HG03175 (cell line): Measurements from ENCODE around the gene FOXF2.

ENCODE experiments used
- ATAC-seq: cut with Tn5 transposase; IDR thresholded peaks from one replicate; pipeline ENCODE4 v1.9.1; 2021; ENCODE audit warnings: mild to moderate bottlenecking, moderate library complexity; ENCODE audit not compliant: unreplicated experiment

Gene FOXF2

DNA sequence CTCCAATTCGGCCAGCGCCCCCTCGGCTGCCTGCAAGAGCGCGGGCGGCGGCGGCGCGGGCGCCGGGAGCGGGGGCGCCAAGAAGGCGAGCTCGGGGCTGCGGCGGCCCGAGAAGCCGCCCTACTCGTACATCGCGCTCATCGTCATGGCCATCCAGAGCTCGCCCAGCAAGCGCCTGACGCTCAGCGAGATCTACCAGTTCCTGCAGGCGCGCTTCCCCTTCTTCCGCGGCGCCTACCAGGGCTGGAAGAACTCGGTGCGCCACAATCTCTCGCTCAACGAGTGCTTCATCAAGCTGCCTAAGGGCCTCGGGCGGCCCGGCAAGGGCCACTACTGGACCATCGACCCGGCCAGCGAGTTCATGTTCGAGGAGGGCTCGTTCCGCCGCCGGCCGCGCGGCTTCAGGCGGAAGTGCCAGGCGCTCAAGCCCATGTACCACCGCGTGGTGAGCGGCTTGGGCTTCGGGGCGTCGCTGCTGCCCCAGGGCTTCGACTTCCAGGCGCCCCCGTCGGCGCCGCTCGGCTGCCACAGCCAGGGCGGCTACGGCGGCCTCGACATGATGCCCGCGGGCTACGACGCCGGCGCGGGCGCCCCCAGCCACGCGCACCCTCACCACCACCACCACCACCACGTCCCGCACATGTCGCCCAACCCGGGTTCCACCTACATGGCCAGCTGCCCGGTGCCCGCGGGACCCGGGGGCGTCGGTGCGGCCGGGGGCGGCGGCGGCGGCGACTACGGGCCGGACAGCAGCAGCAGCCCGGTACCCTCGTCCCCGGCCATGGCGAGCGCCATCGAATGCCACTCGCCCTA lies 963 bp downstream of the FOXF2 start:
- ATAC-seq = no peak

DNA sequence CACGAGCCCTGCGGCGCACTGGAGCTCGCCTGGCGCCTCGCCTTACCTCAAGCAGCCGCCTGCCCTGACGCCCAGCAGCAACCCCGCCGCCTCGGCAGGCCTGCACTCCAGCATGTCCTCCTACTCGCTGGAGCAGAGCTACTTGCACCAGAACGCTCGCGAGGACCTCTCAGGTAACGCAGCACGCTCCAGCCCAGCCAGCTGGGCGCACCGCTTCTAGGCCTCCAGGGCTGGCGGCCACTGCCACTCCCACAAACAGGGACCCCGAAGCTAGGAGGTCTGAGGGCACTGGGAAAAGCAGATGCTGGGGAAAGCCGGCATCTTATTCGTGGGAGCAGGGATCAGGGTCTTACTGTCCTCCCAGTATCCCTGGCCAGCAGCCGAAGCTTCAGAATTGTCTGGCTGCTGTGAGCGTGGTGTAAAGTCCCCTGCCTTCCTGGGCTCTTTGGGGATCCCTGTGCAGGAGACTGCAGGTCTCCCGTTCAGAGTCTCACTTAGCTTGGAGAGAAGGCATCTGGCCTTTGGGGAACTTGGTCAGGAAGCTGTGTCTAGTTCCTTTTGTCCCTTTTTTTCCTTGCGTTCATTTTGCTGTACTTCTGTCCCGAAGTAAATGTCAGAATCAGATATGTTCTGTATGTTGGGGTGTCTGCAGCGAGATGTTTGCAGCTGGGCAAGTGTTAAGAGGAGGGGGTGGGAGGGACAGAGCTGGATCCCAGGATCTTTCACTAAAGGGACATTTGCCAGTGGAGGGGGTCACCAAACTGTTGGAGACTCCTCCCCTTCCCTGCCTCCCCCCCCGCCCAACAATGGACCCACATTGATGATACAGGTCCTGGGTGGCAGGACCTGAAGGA lies 1.8 kb downstream of the FOXF2 start:
- no peak for ATAC-seq

DNA sequence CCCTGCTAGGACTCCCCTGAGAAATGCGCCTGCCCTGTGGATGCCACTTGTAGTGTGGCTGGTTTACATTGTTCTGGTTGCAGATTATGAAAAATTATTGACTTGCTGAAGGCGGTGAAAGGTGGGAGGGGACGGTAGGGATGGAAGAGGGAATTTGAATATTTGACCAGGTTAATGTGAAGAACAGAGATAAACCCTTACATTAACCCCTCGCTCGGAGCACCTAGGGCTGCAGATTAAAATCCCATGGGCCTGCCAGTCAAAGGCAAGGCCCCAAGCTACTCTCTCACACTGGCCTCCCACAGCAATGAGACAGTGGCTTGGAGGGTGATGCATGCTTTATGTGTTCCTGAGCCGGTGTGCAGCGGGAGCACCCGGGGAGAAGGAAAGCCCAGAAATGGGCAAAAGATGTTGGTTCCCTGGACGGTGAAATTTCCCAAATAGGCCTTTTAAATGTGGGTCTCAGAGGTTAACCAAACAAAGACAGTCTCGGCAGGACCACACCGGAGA lies 2.5 kb downstream of the FOXF2 start:
- ATAC-seq = no peak

DNA sequence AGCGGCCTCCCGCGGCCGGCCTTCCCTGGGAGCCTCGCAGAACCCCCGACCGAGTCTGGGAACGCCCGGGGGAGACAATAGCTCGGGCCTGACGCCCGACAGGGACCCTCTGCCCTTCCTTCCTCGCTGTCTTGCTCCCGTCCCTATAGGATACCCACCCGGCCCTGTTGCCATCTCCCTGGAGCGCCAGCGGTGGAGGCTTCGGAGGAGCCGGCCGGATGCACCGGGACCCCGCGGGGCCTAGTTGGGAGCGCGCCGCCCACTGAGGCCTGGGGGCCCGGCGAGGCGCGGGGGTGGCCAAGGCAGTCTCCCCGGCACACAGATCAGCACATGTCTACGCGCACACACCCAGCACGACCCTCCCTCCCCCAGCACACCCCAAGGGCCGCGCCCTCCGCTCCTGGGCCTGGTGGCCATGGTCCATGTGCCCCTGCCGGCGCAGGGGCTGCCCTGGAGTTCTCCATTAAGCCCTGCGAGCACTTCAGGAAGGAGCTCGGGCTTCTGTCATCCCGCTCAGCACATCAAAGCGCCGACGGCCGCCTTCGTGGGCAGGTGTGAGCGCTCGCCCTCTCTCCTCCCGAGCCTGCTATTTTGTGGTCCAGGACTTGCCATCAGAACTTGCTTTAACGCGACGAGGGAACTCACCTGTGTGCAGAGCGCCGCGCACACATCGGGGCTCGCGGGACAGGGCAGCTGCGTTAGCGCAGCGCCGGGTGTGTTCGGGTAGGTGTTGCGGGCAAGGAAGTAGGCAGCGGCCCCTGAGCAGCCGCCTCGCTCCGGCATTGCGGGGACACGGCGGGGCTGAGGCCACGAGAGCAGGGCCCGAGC lies 3.7 kb downstream of the FOXF2 start:
- ATAC-seq = no peak

DNA sequence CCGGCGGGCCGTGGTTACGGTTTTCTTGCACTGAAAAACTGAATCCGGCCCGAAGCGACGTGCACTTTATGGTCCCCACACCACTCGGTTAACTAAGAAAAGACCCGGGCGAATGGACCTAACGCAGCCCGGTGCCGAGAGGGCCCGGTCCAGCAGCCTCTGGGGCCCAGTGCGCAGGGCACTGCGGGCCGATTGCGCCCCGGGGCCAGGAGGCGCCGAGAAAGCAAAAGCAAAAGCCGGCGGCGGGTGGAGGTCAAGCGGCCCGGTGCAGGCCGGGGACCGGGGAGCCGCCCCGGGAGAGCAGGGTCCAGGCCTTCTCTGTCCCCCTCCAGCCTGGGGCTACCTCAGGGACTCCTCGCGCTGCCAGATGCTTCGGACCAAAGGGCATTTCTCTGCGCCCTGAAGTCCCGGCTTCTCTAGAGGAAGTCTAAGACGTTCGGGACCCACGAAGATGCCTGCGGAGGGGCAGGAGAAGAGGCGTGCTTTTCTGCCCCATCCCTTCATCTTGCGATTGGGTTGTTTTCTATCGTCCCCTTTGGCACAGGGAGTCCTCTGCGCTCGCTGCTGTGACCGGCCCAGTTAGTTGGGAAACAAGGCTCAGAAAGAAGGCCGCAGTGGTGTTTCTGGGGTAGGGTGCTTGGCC lies 4.4 kb downstream of the FOXF2 start:
- ATAC-seq = no peak

DNA sequence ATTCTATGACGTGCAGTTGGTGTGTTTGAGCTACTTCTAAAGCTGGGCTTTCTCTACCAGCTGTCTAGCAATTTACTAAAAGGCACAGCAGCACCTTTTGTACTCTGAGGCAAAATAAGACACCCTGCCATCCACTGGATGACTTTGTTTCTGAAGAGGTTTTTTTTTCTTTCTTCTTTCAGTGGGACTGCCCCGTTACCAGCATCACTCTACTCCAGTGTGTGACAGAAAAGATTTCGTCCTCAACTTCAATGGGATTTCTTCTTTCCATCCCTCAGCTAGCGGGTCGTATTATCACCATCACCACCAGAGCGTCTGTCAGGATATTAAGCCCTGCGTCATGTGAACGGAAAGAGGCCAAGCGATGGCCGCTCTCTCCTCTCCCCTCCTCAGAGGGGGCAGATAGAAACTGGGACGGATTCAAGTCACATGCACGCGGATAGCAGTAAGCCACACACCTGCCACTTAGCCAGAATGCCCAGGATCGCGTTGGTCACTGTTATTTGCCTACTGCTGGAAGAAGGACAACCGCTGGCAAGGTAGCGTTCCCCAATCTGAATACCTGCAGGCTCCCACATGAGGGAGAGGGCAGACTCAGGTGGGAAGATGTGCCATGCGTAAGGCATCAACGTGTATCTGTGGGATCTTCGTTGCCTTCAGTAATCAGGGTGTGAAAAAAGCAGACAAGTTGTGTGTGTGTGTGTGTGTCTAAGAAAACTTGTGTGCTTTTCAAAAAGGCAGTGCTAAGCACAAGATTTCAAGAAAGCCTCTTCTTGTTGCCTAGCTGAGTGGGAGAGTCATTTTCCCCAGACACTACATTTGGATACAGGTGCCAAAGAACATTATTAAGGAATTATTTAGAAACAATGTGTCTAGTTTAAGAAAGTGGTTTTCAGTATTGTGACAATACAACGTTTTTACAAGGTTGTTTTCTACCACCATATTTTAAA lies 5.4 kb downstream of the FOXF2 start:
- no peak for ATAC-seq

DNA sequence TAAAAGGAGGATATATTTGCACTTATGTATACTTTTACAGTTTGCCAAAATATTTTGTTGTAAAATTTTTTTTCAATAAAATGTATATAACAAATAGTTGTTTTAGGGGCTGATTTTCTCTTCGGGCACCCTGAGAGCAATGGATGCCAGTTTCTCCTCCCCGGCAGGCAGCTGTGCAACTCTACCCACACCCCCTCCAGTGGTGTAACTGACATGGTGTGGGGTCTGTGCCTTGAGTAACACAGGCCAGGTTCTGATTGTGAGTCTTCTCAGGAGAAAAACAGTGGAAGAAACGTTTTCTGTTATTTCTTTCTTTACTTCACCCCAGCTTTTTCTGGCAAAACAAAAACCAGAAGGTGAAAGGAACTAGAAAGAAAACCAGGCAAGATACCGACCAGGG lies 6.1 kb downstream of the FOXF2 start:
- ATAC-seq = no peak

DNA sequence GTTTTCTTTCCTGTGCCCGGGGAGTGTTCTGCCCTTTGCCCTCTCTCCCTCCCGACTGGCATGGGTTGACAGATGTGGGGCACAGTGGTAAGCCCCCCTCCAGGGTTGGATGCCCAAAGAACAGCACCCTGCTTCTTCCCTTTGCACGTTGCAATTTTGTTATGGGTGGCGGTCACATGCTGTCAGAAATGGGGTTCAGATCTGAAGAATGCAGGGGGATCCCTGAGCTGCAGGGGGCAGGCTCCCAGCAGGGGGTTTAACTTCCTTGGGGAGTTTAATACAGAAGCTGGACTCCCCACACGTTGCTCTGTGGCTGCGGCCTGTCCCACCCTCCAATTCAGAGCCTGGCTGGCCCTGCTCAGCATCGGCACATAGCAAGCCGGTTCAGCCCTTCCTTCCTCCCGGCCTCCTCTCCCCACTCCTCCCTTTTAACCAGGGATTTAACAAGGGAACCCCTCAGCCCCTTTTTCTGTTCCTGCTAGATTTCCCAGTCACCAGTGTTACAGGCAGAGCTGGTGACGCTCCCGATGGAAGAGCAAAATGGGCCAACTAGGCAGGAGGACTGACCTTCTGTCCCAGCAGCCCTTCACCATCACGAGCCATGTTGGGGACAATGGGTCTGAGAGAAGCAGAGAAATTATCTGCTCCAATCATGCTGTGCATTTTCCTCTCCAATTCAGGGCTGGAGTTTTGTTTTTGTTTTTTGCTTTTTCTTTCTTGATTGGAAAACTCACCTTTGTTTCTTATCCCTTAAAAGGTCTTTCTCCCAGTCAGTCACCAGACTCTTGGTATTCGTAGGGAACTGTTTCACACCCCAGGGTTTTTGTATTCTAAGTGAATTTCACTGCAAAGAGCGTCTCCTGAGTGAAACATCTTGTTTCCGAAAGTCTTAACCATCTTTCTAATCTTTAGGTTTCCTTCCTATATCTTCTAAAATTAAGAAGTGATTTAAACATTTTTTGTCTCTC lies 6.8 kb downstream of the FOXF2 start:
- ATAC-seq = no peak

DNA sequence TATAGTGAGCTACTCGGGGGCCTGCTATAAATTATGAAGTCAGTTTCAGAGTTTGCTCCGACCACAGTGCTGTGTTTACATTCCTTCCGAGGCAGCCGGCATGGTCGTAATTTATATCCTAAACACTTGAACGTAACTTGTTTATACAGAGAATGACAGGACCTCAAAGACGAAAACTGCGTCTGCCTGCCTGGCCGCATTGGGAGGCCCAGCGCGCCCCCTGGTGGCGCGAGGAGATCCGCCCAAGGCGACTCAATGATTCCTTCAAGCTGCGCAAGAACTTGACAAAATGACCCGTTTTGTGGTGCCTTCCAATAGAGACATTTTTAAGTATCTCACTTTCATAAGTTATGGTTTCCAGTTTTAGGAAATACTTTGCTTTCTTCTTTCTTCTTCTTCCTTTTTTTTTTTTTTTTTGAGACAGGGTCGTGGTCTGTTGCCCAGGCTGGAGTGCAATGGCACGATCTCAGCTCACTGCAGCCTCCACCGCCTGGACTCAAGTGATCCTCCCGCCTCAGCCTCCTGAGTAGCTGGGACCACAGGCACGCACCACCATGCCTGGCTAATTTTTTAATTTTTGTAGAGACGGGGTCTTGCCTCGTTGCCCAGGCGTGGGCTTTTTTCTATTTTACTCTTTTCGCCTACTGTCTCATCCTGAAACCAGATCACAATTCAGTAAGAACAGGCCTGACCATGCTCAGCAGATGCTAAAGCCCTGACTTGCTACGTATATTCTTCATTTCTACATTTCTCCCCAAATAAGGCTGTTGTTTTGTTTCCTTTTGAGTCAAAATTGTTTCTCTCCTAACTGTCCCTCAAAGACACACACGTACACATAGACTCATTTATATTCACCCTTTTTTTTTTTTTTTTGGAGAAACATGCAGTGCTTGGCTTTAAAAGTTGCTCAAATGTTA lies 7.8 kb downstream of the FOXF2 start:
- no peak for ATAC-seq

DNA sequence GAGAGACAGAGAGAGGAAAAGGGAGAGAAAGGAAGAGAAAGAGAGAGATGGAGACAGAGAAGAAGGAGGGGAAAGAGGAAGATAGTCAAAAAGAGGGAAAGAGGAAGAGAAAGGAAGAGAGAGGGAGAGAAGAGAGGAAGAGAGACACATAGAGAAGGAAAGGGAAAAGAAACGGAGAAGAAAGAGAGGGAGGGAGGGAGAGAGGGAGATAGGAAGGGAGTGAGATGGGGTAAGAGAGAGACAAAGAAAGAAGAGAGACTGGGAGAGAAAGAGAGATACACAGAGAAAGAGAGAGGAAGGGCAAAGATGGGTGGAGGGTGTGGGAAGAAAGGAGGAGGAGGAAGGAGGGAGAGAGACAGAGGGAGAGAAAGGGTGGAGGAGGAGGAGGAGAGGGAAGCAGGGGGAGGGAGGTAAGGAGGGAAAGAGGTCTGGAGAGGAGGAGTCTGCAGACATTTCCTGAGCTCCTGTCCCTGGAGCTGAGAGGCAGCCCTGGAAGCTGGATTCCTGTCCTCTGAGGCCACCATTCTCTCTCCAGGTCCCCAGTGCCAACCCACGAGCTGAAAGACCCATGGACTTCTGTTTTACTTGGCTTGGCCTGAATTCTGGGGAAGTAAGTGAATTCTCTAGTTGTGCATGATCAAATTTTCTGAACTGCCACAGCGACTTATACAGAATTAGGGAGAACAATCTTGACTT lies 9.9 kb downstream of the FOXF2 start:
- no peak for ATAC-seq

DNA sequence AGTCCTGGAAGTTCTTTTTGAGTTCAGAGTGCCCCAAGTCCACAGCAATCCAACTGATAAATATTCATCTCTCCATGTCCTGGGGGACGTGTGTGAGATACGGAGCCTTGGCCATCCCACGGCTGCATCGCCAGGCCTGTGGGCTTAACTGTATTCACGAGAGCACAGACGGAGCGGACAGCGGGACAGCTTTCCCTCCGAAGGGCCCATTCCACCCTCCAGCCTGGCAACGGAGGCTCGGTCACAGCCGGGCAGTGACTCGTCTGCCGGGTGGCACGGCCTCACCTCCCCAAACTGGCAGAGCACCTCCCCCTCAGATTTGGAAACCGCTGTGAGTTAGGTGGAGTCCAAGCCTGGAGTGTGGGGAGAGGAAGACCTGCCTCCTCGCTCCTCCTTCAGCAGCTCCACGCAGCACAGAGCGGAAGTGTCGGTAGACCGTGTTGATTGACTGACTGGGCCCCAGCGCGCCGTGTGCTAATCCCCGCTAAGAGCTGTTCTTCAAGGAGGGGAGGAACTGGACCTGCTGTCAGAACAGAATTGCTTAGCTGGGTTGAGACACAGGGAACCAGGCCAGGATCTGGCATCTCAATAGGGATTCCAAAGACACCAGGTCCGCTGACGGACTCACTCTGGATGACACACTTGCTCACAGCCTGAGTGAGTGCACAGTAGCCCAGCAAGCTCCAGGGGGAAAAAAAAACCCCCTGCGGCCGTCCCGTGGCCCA lies 10.9 kb downstream of the FOXF2 start:
- ATAC-seq = no peak

DNA sequence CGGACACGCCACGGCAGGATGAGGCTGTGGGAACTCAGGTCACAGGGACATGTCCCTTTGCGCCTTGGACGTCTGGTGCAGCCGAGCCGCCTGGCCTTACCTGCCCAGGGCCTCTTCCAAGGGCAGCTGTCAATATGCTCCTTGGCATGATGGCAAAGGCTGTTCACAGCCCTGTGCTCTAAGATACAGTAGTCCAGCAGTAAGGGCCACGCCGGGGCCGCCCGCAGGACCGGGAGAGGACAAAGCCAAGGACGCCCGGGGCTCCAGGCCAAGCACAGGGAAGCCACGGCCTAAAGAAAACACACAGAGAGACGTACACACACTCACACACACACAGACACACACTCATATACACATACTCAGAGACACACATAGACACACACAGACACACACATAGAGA lies 13.0 kb downstream of the FOXF2 start:
- no peak for ATAC-seq

DNA sequence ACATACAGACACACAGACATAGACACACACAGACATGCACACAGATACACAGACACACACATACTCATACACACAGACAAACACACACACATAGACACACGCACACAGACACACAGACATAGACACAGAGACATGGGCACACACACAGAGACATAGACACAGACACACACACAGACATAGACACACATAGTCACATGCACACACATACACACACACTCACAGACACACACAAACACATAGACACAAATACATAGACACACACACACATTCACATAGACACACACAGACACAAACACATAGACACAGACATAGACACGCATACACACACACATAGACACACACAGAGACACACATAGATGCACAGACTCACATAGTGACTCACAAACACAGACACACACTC lies 13.5 kb downstream of the FOXF2 start:
- ATAC-seq = no peak

DNA sequence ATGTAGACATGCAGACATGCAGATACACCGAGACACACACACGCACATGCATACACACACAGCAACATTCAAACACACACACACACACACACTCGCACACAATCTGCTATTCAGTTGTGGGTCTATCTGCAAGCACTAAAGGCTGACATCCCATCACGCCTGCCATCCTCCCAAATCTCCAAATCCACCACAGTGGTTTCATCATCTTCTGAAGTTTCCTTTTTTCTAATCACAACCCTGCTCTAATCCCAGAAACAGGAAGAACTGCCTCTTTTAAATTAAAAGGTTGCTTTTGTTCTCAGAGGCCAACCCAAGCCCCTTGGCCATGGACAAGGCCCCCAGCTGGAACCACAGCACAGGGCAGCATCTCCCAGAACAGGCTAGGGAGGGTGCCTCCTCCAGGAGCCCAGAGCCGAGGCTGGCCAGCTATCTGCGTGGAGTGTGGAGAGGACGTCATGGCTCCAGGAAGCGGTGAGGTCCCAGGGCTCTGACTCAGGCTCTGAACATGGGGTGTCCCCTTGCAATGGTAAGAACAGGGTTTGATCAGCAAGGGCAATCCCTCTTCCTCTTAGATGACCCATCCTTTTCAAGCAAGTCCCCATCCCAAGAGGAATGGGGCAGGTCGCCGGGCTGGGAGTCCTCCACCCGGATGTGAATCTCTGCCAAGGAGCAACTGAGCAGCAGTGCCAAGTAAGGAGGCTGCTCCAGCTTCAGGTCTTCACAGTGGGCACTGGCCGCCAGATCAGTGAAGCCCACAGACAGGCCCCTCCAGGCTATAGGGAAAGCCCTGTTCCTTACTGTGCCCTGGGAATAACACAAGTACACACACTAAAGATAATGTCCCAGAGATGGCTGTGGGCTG lies 14.7 kb downstream of the FOXF2 start:
- ATAC-seq = no peak

DNA sequence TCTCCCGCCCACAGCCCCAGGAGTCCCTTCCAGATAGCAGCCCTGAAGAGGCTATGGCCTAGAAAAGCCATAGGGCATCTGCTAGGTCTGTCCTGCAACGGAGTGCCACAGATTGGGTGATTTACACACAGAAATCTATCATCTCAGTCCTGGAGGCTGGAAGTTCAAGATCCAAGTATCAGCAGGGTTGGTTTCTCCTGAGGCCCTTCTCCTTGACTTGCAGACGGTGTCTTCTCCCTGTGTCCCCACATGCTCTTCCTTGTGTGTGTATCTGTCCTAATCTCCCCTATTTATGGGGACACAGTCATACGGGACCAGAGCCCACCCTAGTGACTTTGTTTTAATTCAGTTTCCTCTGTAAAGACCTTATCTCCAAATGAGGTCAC lies 15.3 kb downstream of the FOXF2 start:
- ATAC-seq = no peak
